NCI-H510A (cell line): Measurements from ENCODE around the gene ARHGAP6.
"Not testable (repeated sequence)": the region's sequence is repeated elsewhere in the genome, so short reads cannot be mapped to it uniquely, and the experiment has no call there.

Experiments used
- DNase-seq: peaks from one replicate; lab custom pipeline; 2025; lab: John Stamatoyannopoulos, UW

Gene ARHGAP6

DNA sequence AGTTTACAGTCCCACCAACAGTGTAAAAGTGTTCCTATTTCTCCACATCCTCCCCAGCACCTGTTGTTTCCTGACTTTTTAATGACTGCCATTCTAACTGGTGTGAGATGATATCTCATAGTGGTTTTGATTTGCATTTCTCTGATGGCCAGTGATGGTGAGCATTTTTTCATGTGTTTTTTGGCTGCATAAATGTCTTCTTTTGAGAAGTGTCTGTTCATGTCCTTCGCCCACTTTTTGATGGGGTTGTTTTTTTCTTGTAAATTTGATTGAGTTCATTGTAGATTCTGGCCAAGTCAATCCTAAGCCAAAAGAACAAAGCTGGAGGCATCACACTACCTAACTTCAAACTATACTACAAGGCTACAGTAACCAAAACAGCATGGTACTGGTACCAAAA, 146.5 kb downstream of the ARHGAP6 start:
- not testable (repeated sequence) for DNase-seq

DNA sequence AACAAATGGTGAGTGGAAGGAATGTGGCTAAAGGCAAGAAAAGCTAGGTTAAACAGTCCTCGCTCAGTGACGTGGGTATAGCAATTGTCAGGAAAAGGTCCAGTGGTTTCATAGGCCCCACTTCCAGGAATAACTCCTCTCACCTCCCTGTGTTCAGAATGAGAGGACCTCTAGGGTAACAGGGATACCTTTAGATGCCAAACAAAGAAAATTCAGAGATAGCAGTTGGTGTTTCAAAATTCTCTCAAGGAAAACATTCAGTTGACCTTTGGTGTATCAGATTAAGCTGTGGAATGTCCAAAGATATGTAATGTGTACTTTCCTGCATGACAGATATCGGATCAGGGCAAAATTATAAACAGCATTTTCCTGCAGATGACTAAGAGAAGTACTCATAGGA, 155.9 kb downstream of the ARHGAP6 start:
- no peak for DNase-seq

DNA sequence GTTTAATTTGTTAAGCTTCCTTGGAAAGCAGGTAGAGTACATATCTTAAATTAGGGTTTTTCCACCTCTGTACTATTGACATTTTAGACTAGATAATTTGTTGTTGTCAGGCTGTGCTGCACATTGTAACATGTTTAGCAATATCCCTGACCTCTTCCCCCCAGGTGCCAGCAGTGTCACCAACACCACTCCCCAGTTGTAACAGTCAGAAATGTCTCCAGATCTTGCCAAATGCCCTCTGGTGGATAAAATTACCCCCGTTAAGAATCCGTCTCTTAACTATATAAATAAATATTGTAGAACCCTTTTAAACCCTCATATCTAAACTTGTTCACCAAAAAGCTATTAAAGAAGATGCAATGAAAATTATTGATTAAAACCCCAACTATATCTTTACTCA, 161.5 kb downstream of the ARHGAP6 start:
- no peak for DNase-seq

DNA sequence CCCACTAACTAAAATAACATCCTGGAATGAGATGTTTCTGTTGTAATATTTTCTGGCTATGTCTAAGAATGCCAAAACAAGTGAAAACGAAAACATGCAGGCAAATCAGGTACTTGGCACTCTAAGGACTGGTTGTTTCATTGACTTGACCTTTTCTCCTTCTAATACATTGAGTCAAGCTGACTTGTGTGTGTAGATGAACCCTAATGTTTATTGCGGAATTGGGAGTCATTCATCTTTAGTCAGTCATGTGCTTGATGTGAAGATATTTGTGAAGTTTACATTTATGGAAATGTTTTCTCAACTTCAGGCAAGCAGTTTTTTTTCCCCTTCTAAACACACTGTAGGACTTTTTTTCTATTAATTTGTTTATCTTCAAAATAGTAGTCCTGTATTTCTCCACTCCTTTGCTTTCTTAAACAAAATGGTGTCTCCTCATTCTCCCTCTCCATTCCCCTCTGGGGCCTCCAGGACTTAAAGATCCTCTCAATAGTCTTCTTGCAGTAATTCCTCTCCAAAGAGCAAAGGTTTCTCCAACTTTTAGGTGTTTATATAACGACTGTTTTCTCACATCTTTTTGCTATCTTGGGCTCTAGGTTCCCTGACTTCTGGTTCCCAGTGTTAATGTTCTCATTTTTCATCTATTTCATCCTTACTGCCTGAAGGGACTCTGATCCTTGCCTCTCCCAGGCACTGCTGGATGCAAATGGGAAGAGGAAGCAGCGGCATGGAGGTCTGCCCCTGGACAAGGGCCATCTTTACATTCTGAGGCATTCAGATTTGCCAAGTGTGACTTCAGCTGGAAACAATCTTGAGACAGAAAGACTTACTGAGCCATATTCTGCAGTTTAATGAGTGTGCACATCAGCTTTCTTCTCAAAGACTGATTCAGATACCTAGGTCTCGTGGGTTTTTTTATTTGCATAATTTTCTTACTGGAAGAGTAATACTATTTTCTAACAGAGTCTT, 166.4 kb downstream of the ARHGAP6 start:
- no peak for DNase-seq

DNA sequence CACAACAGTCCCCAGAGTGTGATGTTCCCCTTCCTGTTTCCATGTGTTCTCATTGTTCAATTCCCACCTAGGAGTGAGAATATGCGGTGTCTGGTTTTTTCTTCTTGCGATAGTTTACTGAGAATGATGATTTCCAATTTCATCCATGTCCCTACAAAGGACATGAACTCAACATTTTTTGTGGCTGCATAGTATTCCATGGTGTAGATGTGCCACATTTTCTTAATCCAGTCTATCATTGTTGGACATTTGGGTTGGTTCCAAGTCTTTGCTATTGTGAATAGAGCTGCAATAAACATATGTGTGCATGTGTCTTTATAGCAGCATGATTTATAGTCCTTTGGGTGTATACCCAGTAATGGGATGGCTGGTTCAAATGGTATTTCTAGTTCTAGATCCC, 174.3 kb downstream of the ARHGAP6 start:
- not testable (repeated sequence) for DNase-seq

DNA sequence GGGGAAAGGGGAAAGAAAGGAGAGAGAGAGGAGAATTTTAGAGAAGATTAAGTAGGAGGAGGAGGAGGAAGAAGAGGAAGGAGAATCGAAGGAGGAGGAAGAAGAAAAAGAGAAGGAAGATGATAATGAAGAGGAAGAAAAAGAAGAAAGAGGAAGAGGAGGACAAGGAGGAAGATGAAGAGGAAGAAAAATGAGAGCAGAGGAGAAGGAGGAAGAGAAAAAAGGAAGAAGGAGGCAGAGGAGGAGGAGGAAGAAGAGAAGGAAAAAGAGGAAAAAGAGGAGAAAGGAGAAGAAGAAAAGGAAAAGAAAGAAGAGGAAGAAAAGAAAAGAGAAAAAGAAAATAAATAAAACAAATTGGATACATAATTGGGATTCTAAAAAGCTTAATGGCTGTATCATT, 181.4 kb downstream of the ARHGAP6 start:
- DNase-seq, result no peak

DNA sequence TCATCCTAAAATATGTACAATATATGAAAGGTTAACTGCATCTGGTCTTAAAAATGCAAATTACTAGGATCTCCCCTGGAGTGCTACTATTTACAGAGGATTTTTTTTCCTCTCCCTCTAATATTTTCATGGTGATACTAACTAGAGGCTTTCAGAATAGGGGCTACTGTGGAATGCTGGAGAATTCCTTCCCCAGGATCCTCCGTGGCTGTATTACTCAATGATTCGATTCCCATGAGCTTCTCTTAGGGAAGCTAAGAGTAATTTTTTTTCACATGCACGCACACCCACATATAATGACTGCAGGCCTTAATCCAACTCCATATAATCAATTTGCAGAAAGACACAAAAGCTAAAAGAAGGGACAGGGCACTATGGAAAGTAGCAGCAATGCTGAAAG, 184.7 kb downstream of the ARHGAP6 start:
- no peak for DNase-seq

DNA sequence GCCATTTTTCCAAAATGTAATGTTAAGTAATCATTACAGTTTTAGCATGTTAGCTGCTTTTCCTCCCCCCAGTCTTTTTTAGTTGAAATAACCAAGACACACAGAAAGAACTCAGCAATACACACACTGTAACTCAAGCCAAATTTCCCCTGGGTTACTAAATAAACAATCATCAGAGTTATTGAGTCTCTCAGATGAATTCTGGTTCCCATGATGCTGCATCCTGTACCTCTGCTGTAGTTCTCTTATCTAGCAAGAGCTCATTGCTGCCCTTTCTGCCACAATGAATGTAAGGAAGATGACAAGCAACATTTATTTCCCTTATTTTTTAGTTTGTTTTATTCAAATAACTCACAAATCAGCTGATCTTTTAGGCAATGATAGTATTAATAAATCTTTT, 185.1 kb downstream of the ARHGAP6 start:
- no peak for DNase-seq

DNA sequence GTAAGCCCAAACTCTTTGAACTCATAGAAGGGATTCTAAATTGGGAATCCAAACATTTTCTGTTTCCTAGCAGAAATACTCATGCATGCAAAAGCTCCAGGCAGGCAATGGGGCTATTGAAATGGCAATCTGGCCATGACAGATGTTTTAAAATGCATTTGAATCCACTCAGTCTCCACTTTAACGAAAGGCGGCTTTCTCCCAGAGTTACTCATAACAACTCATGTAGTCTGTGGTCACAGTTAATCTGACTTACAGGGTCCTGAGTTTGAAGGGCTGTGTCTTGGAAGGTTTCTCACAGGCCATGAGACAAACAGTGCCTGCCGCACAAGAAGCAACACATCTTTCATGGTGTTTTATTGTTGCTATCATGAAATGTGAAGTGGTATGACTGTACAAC, 186.8 kb downstream of the ARHGAP6 start:
- DNase-seq, result no peak

DNA sequence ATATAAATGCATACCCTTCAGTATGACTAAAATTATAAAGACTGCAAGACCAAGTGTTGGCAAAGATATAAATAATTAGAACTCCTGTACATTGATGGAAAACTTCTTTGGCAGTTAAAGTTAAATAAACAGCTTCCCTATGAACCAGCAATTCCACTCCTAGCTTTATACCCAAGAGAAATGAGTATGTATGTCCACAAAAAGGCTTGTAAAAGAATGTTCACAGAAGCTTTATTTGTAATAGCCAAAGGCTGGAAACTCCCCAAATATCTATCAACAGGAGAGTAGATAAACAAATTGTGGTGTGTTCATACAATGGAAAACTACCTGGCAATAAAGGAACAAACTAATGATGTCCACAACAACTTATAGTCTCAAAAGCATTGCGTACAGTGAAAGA, 187.7 kb downstream of the ARHGAP6 start:
- no peak for DNase-seq

DNA sequence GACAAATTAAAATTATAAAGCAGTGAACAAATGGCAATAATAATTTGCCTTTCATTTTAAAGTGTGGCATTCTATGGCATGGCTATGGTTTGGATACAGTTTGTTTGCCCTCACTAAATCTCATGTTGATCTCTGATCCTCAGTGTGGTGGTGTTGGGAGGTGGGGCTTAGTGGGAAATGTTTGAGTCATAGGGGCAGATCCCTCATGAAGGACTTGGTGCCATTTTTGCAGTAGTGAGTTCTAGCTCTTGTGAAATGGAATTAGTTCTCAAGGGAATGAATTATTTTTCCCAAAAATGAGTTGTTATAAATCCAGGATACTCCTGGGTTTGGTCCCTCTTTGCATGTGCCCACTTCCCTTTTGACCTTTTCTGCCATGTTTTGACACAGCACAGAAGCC, 191.1 kb downstream of the ARHGAP6 start:
- DNase-seq, result no peak

DNA sequence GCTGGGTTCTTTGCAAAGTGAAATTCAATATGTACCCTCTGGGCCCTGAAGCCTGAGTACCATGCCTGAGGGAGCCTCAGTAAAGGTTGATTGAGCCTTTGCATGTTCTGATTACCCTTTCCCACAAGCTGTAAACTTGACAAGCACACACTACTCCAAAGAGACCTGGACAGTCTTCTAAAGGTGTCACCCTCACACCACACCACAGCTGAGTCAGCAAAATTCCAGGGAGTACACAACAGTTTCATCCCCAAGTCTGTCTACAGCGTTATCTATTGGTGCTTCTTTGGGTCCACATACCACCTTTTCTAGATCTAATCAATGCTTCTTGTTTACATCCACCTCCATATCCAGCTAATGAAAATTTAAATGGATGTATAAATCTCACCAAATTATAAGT, 191.7 kb downstream of the ARHGAP6 start:
- no peak for DNase-seq

DNA sequence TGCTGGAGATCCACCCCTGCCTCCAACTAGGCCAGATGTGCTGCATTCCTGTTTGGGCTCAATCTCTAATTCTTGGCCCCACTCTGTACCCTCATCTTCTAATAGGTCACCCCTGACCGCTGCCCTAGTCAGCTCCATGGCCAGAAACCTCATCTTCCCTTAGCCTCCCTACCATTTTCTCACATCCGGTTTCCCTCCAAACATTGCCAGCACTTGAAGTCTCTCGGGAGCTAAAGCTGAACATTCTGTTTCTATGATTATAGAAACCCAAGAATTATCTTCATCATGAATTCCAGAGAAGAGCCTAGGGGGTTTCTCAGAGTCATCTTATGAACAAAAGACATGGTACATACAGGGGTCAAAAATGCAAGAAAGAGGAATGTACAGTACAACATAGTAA, 192.8 kb downstream of the ARHGAP6 start:
- DNase-seq, result no peak

DNA sequence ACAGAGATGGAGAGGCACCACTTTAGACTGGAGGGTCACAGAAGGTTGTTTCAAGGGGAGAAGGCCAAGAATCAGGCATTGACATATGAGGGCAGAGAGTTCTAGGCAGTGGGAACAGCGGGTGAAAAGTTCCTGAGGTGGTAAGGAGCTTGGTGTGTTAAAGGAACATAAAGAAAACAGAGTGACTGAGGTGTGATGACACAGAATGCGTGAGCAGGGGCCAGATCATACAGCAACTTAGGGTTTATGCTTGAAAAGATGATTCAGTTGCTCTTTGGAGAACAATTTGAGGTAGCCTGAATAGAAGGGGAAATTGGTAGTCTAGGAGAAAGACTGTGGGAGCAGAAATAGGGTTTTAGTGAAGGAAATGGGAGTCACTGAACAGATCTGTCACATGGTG, 193.3 kb downstream of the ARHGAP6 start:
- DNase-seq, result no peak

DNA sequence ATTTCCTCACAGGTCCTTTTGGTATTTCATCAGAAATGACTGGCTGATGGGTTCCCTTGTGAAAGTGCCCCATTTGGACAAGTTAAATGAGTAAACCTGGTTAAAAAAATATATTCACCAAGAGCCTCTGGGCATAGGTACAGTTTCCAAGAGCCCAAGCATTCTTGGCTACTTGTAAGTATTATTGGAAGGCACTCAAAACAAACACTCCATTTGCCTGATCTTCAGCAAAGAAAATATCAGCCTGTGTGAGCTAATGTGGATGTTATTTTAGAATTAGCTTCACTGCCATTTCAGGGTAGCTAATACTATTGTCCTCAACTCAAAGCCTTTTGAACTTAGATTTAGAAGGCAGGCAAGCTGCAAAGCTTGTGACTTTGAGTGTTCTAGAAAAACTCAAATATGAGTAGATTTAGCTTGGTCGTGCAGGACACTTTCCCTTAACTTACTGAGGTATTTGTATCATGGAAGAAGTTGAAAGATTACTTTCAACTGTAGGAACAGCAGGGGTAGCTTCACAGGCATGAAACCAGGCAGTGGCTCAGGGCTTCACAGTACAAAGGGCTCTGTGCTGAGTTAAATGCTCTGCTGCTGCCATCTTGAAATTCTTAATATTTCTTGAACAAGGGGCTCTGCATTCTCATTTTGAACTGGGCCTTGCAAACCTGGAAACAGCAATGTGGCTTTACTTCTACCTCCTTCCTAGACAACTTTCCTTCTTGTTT, 195.3 kb downstream of the ARHGAP6 start:
- DNase-seq, result no peak

DNA sequence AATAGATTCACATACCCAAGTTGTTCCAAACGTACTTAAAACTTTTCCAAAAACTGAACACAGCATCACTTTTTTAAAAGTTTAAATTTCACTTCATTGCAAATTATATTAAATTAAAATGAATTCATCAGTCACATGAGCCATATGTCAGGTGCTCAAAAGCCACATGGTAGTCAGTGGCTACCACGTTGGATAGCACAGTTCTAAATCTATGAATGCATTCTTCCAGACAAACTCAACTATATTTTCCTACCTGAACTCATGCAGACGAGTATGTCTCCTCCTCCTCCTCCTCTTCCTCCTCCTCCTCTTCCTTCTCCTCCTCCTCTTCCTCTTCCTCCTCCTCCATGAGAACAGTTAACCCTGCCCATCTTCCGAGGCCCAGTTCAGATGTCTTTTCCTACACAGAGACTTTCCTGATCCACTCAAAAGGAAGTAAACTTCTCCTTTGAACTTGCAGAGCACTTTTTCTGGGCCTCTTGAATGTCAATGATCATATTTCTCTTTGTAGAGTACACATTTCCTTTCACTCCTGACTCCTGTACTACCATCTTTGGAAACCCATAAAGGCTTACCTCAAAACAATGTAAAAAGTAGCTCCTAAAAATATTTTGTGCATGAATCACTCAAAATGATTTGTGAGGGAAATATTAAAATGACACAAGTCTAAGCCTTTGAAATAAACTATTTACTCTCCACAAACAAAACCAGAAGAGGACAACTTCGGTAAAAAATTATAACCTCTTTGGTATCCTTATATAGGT, 199.9 kb downstream of the ARHGAP6 start:
- DNase-seq, result no peak

DNA sequence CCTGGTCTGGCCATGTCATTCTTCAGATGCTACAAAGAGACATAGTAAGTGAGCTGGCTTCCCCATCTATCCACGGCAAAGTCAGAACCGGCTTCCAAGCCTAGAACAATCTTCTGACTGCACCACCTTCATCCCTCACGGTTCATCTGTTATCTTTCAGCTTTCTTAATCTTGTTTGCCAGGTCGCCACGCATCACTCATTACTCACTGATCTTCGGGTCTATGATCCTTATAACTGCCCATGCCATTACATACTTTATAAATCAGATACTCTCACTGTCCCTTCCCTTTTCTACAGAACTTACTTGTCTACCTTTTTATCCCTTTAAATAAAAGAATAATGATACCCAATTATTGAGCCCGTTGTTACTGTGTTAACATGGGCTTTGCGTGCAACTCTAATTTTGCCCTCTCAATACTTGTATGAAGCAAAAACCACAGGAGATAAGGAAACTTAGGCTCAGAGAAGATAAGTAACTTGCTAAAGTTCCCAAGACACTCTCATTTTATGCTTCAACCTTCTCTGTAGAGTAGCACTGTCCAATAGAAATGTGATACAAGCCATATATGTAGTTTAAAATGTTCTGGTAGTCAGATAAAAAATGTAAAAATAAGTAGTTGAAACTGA, 200.8 kb downstream of the ARHGAP6 start:
- DNase-seq, result no peak

DNA sequence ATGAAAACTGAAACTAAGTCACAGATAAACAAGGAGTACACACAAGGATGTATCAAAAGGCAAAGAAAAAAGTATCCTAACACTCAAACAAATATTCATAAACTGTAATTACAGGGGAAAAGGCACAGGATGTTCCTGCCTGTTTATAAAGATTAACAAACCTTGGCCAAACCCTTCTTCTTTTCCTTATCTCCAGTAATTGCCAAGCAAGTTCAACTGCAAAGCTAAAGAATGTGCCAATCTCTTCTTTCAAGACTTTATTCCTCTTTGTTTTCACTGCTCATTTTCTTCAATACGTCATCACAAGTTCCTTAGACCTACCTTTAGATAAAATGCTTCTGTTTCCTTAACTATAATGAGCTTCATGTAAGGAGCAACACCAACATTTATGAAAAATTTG, 201.3 kb downstream of the ARHGAP6 start:
- no peak for DNase-seq

DNA sequence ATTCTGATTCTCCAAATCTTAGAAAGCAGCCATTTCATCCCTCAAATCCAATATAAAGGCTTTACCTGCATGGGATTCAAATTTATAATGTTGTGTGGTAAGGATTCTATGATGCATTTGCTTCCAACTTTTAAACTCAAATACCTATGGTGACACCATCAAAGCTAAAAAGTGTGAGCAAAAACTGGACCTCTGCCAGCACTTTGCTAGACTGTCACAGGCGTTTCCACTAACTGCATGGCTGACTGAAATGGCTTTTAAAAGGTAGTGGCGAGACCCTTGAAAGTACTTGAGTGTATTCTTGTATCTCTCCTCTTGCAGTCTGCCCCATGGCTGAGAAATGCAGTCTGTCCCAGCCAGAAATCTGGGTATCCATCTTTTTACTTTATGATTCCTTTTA, 203.1 kb downstream of the ARHGAP6 start:
- DNase-seq, result no peak

DNA sequence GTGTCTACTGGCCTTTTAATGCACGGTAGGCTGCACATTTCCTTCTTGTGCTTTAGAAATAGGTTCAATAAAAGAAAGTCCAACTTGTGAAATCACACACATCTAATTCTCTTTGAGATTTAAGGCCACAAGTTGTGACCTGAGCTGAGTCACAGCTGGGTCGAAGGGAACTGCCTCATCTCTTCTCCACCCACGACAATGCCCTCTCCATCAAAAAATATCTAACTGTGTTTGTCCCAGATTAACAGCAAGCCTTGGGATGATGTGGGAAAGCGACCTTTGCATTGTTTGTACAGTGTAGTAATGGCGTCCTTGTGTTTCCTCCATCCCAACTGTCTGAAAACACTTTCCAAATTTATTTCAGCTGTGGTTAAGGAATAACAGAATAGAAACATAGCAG, 203.6 kb downstream of the ARHGAP6 start:
- no peak for DNase-seq

DNA sequence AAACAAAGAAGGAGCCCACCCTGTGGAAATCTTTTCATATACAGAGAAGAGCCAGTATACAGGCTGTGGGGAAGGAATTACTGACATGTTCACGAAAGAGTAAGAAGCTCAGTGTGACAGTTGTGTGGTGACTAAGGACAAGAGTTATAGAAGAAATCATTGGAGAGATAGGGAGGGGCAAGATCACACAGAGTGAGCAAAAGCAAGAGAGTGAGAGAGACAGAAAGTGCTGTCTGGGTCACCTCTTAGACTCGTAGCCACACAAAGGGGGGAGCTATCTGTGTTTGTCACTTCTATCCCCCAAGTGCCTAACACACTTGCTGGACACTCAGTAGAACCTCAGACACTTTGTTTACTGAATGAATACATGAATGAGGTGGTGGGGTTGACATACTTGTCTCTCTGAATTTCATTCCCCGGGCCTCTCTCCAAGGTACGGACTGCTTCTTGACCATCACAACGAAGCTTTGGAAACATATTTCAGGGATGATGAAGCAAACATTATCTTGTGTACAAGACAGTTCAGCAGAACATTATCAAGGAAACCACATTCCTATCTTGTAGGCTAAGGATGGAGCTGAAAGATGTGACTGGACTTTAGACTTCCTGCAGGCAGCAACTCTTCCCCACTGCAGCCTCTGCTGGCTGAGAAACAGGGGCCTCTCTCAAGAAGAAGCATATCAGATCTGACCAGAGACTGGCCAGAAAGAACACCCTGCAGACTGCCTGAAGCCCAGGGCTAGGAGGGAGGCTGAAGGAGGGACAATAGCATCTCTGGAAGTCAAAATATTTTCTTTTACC, 204.3 kb downstream of the ARHGAP6 start:
- no peak for DNase-seq
